Activated CD4-positive, alpha-beta T cell treated with anti-CD3 and anti-CD28 coated beads, Interleukin-2, amount 50 U/mL, for 24 hours (primary cell): ENCODE data around the gene EDARADD.
"Not testable (repeated sequence)": the region's sequence is repeated elsewhere in the genome, so short reads cannot be mapped to it uniquely, and the experiment has no call there.

Source experiments
- DNase-seq, 2 donors: peaks; one replicate each; pipeline ENCODE4 v3.0.0-alpha.2; 2020; ENCODE audit warnings: low read depth in 1 of 2, low spot score in 1 of 2

The EDARADD gene

DNA sequence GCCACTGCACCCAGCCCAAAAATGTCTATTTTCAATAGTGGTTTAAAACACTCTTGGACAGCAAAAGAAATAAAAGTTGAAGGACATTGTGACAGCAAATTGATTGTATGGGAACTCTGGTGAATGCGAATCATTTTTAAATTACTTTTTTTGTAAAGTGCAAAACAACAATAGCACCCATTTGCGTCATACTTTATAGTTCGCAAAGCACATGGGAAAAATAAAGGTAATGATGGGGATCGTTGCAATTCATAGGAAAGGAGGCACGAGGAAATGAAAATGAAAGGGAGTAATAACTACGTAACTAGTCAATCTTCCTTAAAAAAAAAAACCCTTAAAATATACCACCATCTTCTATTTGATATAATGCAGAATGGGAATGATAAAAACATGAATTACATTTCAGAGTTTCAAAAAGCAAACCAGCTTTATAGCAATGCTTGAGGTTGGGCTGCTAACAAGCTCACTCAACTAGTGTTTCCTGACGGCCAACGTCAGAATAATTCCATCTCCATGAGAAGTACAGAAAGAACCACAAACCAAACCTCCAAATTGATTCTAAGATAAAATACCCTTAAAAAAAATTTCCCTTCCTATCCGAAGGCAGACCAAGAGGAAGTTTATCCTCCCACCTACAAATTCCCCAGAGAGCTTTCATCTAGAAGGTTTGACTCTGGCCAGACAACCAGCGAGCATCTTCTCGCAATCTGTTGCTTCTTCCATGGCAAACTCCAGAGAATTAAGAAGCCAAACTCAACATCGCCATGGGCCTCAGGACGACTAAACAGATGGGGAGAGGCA lies at the start of gene EDARADD:
TSS of gene EDARADD (plus strand) at position 606 of the 801 bp plus-strand sequence. CDS start at position 765, 159 bp downstream.
- no peak for DNase-seq

DNA sequence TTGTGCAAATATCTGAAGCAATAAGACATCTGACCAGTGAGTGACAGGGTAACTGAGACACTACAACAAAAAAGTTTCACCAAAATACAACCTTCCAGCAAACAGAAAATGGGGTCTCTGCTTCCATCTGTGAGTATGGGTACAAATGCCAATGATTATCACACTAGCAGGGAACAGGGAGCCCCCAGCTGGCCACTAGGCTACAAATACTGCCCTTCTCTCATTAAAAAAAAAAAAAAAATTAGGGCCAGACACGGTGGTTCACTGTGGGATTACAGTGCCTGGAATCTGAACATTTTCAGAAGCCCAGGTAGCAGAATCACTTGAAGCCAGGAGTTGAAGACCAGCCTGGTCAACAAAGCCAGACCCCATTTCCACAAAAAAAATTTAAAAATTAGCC lies 48.4 kb upstream of the EDARADD start:
- DNase-seq: no peak

- DNase-seq: no peak
Measured at GRCh38 chr1:236348071-236348470, 46.0 kb upstream of the EDARADD start.

GRCh38 chr1:236350308-236350707 lies 43.8 kb upstream of the EDARADD start:
- DNase-seq: no peak

DNA sequence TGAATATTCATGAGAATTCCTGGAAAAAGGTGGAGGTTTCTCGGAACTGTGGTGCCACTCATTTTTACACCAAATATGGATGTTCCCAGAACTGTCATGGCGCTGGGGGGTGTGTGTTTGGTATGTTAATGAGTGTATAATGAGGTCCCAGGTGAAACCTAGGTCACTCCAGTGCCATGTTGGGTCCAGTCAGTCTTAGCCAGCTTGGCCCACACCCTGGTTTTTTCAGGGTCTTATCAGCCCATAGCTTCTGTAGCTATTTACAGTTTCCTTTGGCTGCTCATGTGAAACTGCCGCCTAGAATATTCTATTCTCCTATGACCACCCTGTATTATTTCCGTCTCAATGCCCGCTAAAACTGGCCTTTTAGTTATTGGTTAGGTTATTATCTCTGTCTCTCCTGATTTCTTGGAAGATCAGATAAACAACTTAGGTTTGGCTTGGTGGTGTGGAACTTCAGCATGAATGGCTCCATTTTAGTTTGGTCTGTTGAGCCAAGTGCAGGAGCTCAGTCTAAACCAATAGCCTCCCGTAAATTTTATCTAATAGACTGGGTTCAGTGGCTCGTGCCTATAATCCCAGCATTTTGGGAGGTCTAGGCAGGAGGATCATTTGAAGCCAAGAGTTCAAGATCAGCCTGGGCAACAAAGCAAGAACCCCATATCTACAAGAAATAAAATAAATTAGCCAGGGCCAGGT lies 42.1 kb upstream of the EDARADD start:
- DNase-seq: no peak

GRCh38 chr1:236352747-236353146 lies 41.3 kb upstream of the EDARADD start:
- DNase-seq: not testable (repeated sequence)

DNA sequence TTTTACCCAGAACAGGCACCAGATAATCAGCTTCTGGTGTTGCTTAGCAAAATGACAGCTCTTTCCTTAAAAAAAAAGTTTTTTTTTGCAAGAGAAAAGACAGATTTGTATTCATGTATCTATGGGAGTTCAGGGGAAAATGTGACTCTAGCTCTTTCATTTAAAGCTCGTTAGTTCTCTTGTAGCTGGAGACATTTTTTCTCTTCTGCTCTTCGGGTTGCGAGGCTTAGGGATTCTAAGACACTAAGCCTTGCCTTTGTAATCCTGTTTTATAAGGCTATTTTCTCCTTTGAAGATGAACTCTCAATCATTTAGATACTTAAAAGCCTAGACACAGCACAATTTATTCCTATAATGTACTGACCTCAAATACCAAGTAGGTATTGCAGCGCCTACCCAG lies 40.3 kb upstream of the EDARADD start:
- no peak for DNase-seq

- no peak for DNase-seq
Measured at GRCh38 chr1:236354330-236355147, 39.5 kb upstream of the EDARADD start.

GRCh38 chr1:236356141-236356540 lies 37.9 kb upstream of the EDARADD start:
- no peak for DNase-seq

DNA sequence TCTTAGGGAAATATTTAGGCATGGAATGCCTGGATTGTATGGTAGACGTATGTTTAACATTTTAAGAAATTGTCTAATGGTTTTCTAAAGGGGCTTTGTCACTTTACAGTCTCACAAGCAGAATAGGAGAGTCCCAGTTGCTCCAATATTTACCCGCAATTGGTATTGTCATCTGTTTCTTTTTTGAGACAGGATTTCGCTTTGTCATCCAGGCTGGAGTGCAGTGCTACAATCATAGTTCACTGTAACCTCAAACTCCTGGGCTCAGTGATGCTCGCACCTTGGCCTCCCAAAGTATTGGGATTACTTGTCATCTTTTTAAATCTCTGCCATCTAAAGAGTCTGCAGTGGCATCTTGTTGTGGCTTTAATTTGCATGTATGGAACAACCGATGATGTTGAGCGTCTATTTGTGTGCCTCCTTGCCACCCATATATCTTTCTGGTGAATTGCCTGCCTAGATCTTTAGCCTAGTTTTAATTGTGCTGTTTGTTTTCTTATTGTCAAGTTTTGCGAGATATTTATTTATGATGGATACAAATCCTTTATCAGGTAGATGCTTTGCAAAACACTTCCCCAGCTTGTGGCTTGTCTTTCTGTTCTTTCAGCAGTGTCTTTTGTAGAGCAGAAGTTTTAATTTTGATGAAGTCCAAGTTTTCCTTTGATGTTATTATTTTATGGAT lies 32.0 kb upstream of the EDARADD start:
- no peak for DNase-seq

DNA sequence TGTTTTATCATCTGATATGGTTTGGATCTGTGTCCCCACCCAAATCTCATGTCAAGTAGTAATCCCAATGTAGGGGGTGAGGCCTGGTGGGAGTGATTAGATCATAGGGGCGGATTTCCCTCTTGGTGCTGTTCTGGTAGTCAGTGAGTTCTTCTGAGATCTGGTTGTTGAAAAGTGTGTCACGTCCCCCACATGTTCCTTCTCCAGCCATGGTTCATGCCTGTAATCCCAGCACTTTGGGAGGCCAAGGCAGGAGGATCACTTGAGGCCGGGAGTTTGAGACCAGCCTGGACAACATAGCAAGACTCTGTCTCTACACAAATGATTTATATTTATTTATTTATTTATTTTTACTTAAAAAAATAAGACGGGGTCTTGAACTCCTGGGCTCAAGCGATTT lies 30.8 kb upstream of the EDARADD start:
- no peak for DNase-seq

DNA sequence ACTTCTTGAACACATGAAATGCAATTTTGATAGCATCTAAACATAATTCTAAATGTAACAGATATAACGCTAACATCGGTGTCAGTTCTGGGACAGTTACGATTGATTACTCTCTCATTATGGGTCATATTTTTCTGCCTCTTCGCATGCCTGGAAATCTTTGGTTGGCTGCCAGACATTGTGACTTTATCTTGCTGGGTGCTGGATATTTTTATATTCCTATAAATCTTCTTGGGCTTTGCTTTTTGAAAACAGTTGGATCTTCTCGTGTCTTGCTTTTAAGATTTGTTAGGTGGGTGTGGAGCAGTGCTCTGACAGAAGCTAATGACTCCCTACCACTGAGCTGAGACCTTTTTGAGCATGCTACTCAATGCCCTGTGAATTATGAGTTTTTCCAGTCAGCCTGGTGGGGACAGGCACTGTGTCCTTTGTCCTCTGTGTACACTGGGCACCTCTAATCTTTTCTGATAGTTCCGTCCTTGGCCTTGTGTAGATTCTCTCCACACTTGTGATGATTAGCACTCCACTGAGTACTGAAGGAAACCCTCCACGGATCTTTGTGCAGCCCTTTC lies 28.0 kb upstream of the EDARADD start:
- DNase-seq: no peak

DNA sequence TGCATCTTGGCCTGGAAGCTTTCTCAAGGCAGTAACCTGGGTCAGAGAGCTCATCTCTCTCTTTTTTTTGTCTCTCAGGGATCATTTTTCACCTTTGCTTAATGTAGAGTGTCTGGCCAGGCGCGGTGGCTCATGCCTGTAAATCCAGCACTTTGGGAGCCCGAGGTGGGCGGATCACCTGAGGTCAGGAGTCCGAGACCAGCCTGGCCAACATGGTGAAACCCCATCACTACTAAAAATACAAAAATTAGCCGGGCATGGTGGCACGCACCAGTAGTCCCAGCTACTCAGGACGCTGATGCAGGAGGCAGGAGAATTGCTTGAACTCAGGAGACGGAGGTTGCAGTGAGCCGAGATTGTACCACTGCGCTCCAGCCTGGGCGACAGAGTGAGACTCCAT lies 27.4 kb upstream of the EDARADD start:
- DNase-seq: not testable (repeated sequence)

DNA sequence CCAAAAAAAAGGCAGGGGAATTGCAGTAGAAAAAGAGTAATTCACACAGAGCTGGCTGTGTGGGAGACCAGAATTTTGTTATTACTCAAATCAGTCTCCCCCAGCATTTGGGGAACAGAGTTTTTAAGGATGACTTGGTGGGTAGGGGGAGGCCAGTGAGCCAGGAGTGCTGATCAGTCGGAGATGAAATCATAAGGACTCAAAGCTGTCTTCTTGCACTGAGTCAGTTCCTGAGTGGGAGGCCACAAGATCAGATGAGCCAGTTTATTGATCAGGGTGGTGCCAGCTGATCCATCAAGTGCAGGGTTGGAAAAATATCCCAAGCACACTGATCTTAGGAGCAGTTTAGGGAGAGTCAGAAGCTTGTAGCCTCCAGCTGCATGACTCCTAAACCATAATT lies 23.7 kb upstream of the EDARADD start:
- no peak for DNase-seq

- no peak for DNase-seq
Measured at GRCh38 chr1:236371083-236371482, 23.0 kb upstream of the EDARADD start.

DNA sequence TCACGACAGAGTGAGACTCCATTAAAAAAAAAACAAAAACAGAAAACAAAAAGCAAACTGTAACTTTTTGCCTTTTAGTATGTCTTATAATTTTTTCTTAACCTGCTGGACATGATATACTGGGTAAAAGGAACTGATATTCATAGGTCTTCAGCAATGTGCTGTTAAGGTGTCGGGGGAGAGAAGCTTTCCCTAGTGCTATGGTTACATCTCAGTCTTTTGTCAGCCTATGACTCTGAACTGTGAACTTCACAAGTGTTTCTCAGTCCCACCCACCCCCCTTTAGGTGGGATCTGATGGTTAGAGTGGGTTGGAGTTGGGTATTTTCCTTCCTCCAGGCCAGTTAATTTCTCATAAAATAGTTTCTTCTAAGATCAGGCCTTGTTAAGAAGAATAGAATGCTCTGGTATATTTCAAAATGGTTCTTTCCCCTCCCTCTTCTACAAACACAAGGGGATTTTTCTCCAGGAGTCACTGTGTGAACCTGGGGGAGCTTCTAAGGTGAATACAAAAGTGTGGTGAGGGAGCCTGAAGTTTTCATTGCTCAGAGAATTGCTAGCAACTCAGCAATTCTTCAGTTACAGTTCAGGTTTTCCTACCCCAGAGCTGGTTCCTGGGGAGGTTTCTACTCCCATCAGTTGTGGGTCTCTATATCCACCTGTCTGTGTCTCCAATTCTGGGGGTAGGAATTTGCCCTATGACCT lies 16.1 kb upstream of the EDARADD start:
- DNase-seq: no peak

DNA sequence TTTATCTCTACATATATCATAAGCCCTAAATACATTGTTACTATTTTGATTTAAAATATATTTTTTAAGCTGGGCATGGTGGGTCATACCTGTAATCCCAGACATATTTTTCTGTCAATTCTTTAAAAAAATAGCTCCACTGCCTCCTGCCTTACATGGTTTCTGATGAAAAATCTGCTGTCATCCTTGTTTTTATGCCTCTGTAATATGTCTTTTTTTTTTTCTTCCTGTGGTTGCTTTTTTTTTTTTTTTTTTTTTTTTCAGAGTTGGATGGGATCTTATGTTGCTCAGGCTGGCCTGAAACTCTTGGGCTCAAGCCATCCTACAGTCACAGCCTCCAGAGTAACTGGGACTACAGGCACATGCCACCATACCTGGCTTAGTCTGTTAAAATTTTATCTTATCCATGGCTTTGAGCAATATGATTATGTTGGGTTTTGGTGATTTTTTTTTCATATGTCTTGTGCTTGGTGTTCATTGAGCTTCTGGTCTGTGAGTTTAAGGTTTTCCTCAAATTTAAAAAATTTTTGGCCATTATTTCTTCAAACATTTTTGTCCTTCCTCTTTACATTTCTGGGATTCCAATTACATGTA lies 12.4 kb upstream of the EDARADD start:
- no peak for DNase-seq

DNA sequence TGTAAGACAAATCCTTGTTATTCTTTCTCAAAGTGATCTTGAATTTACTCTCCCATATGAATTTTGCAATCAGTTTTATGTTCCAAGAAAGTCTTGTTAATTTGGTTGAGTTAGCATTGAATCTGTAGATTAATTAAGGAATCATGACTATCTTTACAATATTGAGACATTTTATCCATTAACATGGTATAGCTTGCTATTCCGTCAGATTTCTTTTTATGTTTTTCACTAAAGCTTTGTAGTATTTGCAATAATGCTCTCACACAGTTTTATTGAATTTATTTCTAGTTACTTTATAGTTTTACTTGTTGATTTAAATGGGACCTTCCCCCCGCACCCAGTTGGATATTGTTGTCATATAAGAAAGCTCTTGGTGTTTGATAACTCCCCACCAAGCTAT lies 5.8 kb upstream of the EDARADD start:
- DNase-seq: no peak

GRCh38 chr1:236389253-236389652 lies 4.8 kb upstream of the EDARADD start:
- DNase-seq: no peak

GRCh38 chr1:236391008-236391407 lies 3.1 kb upstream of the EDARADD start:
- DNase-seq: no peak
